H9 (cell line): ENCODE results near the gene SLC4A9. TPM values are rescaled to one million over a fixed set of nuclear protein-coding genes. Genes with fewer than 3 reads are reported as not detected.

ENCODE experiments used
- DNase-seq: peaks from one replicate; pipeline ENCODE4 v3.0.0-alpha.2; 2017
- H2AFZ ChIP-seq: one replicate; pipeline ENCODE4 v1.6.1; 2013; ENCODE audit warnings: mild to moderate bottlenecking, low read length, control low read depth, moderate library complexity
- H2AK5ac ChIP-seq: 2 replicates; pipeline ENCODE4 v1.6.1; 2013; ENCODE audit warnings: low read length, control low read depth, mixed read lengths; ENCODE audit not compliant: insufficient read length
- H2BK120ac ChIP-seq: one replicate; pipeline ENCODE4 v1.6.1; 2013; ENCODE audit warnings: low read depth, mild to moderate bottlenecking, low read length, control low read depth, inconsistent platforms; ENCODE audit not compliant: poor library complexity, severe bottlenecking
- H2BK12ac ChIP-seq: 2 replicates; pipeline ENCODE4 v1.6.1; 2013; ENCODE audit warnings: low read length, control low read depth, mixed read lengths, low read depth; ENCODE audit not compliant: insufficient read length
- H2BK15ac ChIP-seq: 2 replicates; pipeline ENCODE4 v1.6.1; 2013; ENCODE audit warnings: low read depth, low read length, control low read depth
- H2BK20ac ChIP-seq: one replicate; pipeline ENCODE4 v1.6.1; 2013; ENCODE audit warnings: low read depth, mild to moderate bottlenecking, low read length, control low read depth, inconsistent platforms; ENCODE audit not compliant: poor library complexity, severe bottlenecking
- H2BK5ac ChIP-seq: 2 replicates; pipeline ENCODE4 v1.6.1; 2013; ENCODE audit warnings: low read length, control low read depth, mixed read lengths; ENCODE audit not compliant: insufficient read length
- H3K14ac ChIP-seq: 2 replicates; pipeline ENCODE4 v1.6.1; 2013; ENCODE audit warnings: low read length, control low read depth; ENCODE audit not compliant: insufficient read depth
- H3K18ac ChIP-seq: 2 replicates; pipeline ENCODE4 v1.6.1; 2013; ENCODE audit warnings: low read depth, mild to moderate bottlenecking, mixed read lengths, low read length, control low read depth; ENCODE audit not compliant: insufficient read length
- H3K23ac ChIP-seq: 2 replicates; pipeline ENCODE4 v1.6.1; 2013; ENCODE audit warnings: low read length, control low read depth, mixed read lengths, low read depth; ENCODE audit not compliant: insufficient read length
- H3K23me2 ChIP-seq: 2 replicates; pipeline ENCODE4 v1.6.1; 2013; ENCODE audit warnings: low read depth, mild to moderate bottlenecking, mixed read lengths, low read length, control low read depth; ENCODE audit not compliant: insufficient read length, poor library complexity, severe bottlenecking
- H3K27ac ChIP-seq: 2 replicates; pipeline ENCODE4 v1.5.1; 2013; ENCODE audit warnings: low read length, control low read depth, mixed read lengths, low read depth; ENCODE audit not compliant: insufficient read length
- H3K27me3 ChIP-seq: 2 replicates; pipeline ENCODE4 v1.6.1; 2013; ENCODE audit warnings: low read length, control low read depth, inconsistent platforms; ENCODE audit not compliant: insufficient read depth
- H3K4ac ChIP-seq: 2 replicates; pipeline ENCODE4 v1.6.1; 2013; ENCODE audit warnings: low read depth, mild to moderate bottlenecking, control low read depth, inconsistent platforms, low read length, moderate library complexity
- H3K4me1 ChIP-seq: 2 replicates; pipeline ENCODE4 v1.6.1; 2013; ENCODE audit warnings: low read length, control low read depth, inconsistent platforms; ENCODE audit not compliant: insufficient read depth
- H3K4me2 ChIP-seq: 2 replicates; pipeline ENCODE4 v1.6.1; 2013; ENCODE audit warnings: low read length, control low read depth, mixed read lengths; ENCODE audit not compliant: insufficient read length, insufficient read depth
- H3K56ac ChIP-seq: 2 replicates; pipeline ENCODE4 v1.6.1; 2013; ENCODE audit warnings: low read depth, mild to moderate bottlenecking, mixed read lengths, low read length, control low read depth; ENCODE audit not compliant: insufficient read length
- H3K79me1 ChIP-seq: 2 replicates; pipeline ENCODE4 v1.6.1; 2013; ENCODE audit warnings: low read depth, mild to moderate bottlenecking, moderate library complexity, low read length, control low read depth, inconsistent platforms; ENCODE audit not compliant: insufficient read depth, poor library complexity, severe bottlenecking
- H3K79me2 ChIP-seq: 2 replicates; pipeline ENCODE4 v1.6.1; 2013; ENCODE audit warnings: low read length, control low read depth, inconsistent platforms; ENCODE audit not compliant: insufficient read depth
- H3K9ac ChIP-seq: 2 replicates; pipeline ENCODE4 v1.6.1; 2013; ENCODE audit warnings: low read length, control low read depth, mixed read lengths; ENCODE audit not compliant: insufficient read length; ENCODE audit errors: extremely low read depth
- H3K9me3 ChIP-seq: one replicate; pipeline ENCODE4 v1.6.1; 2013; ENCODE audit warnings: low read depth, low read length, inconsistent platforms; ENCODE audit not compliant: control insufficient read depth
- H3T11ph ChIP-seq: one replicate; pipeline ENCODE4 v1.6.1; 2013; ENCODE audit warnings: mild to moderate bottlenecking, low read length, control low read depth, inconsistent platforms
- H4K20me1 ChIP-seq: one replicate; pipeline ENCODE4 v1.6.1; 2013; ENCODE audit not compliant: control insufficient read depth, insufficient read length, insufficient read depth
- H4K5ac ChIP-seq: 2 replicates; pipeline ENCODE4 v1.6.1; 2013; ENCODE audit warnings: low read depth, mild to moderate bottlenecking, mixed read lengths, low read length, control low read depth; ENCODE audit not compliant: insufficient read length
- H4K8ac ChIP-seq: replicated peaks from 2 replicates; pipeline ENCODE4 v1.6.1; 2013; ENCODE audit warnings: low read length, control low read depth, mixed read lengths, low read depth; ENCODE audit not compliant: insufficient read length
- H4K91ac ChIP-seq: 2 replicates; pipeline ENCODE4 v1.6.1; 2013; ENCODE audit warnings: low read depth, mild to moderate bottlenecking, moderate library complexity, mixed read lengths, low read length, control low read depth; ENCODE audit not compliant: insufficient read length
- H3K27ac Mint-ChIP-seq, 3 experiments: 2 replicates in 2 of 3; 3 replicates in 1 of 3; pipeline ENCODE4 v1.8.0; 2020 to 2021; ENCODE audit warnings: mixed read lengths in 3 of 3, mild to moderate bottlenecking in 1 of 3, moderate library complexity in 1 of 3
- H3K27me3 Mint-ChIP-seq: 2 replicates; pipeline ENCODE4 v1.8.0; 2021; ENCODE audit warnings: low read depth, mild to moderate bottlenecking, moderate library complexity, mixed read lengths
- H3K36me3 Mint-ChIP-seq, 3 experiments: 2 replicates in 2 of 3; 3 replicates in 1 of 3; pipeline ENCODE4 v1.8.0; 2020 to 2021; ENCODE audit warnings: low read depth in 3 of 3, mixed read lengths in 3 of 3; ENCODE audit not compliant: insufficient read depth in 1 of 3
- H3K4me1 Mint-ChIP-seq, 2 experiments: 2 replicates each; pipeline ENCODE4 v1.8.0; 2020; ENCODE audit warnings: mixed read lengths in 2 of 2
- H3K4me3 Mint-ChIP-seq, 2 experiments: 2 replicates in 1 of 2; 3 replicates in 1 of 2; pipeline ENCODE4 v1.8.0; 2020 to 2021; ENCODE audit warnings: mild to moderate bottlenecking in 2 of 2, mixed read lengths in 2 of 2, moderate library complexity in 1 of 2
- H3K9me3 Mint-ChIP-seq, 2 experiments: 2 replicates in 1 of 2; 3 replicates in 1 of 2; pipeline ENCODE4 v1.8.0; 2020; ENCODE audit warnings: mild to moderate bottlenecking in 2 of 2, mixed read lengths in 2 of 2, moderate library complexity in 1 of 2
- CTCF ChIP-seq: fragments of 200-600 bp; sonication (generic); conservative IDR thresholded peaks from 3 replicates; pipeline ENCODE4 v1.8.0; 2021; ENCODE audit warnings: antibody characterized with exemption, mild to moderate bottlenecking
- total RNA-seq: library from RNA; stranded (reverse); gene quantifications from 2 replicates; pipeline ENCODE4 v1.2.1, GENCODE V29; 2021

The SLC4A9 gene
- total RNA-seq, 1 experiment from 2014 or later, result 0.07 TPM

DNA sequence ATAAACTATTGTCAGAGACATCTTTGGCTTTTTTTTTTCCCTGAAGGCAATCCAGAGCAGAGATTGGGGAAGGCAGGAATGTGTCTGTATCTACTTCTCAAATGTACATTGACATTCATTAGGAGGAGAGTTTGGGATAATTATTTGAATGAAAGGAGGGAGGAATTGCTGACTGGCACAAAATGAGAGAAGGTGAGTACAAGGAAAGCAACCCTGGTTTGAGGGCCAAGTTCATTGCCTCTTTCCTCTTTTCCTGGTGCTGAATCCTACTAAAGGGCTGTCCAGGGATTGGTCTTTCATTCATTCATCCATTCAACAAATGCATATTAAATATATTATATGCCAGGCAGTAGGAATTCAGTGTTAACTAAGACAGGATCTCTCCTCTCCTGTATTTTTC is 22.9 kb downstream of the SLC4A9 start:
- H3K9me3 Mint-ChIP-seq, result peaks cover 2 to 3% of the 10 kb centered on the region in 2 experiments; a peak in 3 of 5 replicates
- Histone ChIP-seq H3K27ac (no peak overlapping the region), H2BK5ac (no peak overlapping the region), H3T11ph (no peak overlapping the region), H3K23me2 (no peaks in the 10 kb centered on the region), H3K14ac (no peak overlapping the region), H2BK20ac (no peak overlapping the region), H4K20me1 (no peaks in the 10 kb centered on the region), H4K5ac (no peak overlapping the region), H2BK12ac (no peak overlapping the region), H2BK15ac (no peak overlapping the region), H3K4me2 (no peak overlapping the region), H3K9me3 (no peaks in the 10 kb centered on the region), H3K18ac (no peak overlapping the region), H3K27me3 (no peaks in the 10 kb centered on the region), H3K56ac (no peak overlapping the region), H3K79me2 (no peaks in the 10 kb centered on the region), H3K79me1 (no peaks in the 10 kb centered on the region), H4K8ac (no peak overlapping the region), H2AK5ac (no peak overlapping the region), H2BK120ac (no peak overlapping the region), H3K23ac (no peak overlapping the region), H3K4me1 (no peaks in the 10 kb centered on the region), H3K4ac (no peak overlapping the region), H3K9ac (no peak overlapping the region), H4K91ac (no peak overlapping the region), H2AFZ (no peak overlapping the region)
- no peak overlapping the region for H3K4me3 Mint-ChIP-seq
- no peak overlapping the region for H3K27ac Mint-ChIP-seq
- TF ChIP-seq CTCF, result no peak
- no peaks in the 10 kb centered on the region for H3K4me1 Mint-ChIP-seq
- H3K27me3 Mint-ChIP-seq, result no peaks in the 10 kb centered on the region; the same call in 1 of the 2 replicates
- no peak for DNase-seq
- H3K36me3 Mint-ChIP-seq, result no peaks in the 10 kb centered on the region
